ENCODE results near the gene BRME1. TPM values are rescaled to one million over a fixed set of nuclear protein-coding genes. Genes with fewer than 3 reads are reported as not detected.

Gene BRME1
- total RNA-seq, 4 donors from 2014 or later = 1.9 to 2.4 (median 2.2) TPM; not detected in 1

- H3K4me3 ChIP-seq = no peak overlapping the region
- peaks cover 0 to 33% of the 10 kb centered on the region in 2 donors for H3K36me3 ChIP-seq
- H3K27me3 ChIP-seq = peaks cover 52% of the 10 kb centered on the region
- peaks cover 0 to 5% (median 0%) of the 10 kb centered on the region in 3 donors for H3K4me1 ChIP-seq
- TF ChIP-seq POLR2AphosphoS5 (IDR thresholded peaks at IDR 0.05) (no peak), EP300 (IDR thresholded peaks at IDR 0.05) (no peak), CTCF (IDR thresholded peaks at IDR 0.05) (no peak), POLR2A (IDR thresholded peaks at IDR 0.05) (no peak)
- ATAC-seq = no peak
- no CpG with 5 or more reads among the region's 42 CpGs for WGBS, 2 donors (ENCODE audit: low coverage in 1 of 2)
- H3K27ac ChIP-seq = no peak overlapping the region
- no peaks in the 10 kb centered on the region for H3K9me3 ChIP-seq
Observed at GRCh38 chr19:13932911-13933393, 27.0 kb upstream of the BRME1 start.

GRCh38 chr19:13932149-13932637 is 26.3 kb upstream of the BRME1 start:
- H3K4me1 ChIP-seq = no peaks in the 10 kb centered on the region
- no peak for ATAC-seq
- no peaks in the 10 kb centered on the region for H3K9me3 ChIP-seq
- H3K36me3 ChIP-seq = peaks cover 0 to 41% of the 10 kb centered on the region in 2 donors
- H3K27me3 ChIP-seq = peaks cover 44% of the 10 kb centered on the region
- no peak overlapping the region for H3K4me3 ChIP-seq
- TF ChIP-seq CTCF (IDR thresholded peaks at IDR 0.05) (no peak), POLR2A (IDR thresholded peaks at IDR 0.05) (no peak)
- H3K27ac ChIP-seq = no peak overlapping the region
- WGBS, 2 donors (ENCODE audit: low coverage in 1 of 2) = 94 to 100% methylated on average over 1 to 6 of the region's 6 CpGs

- H3K27ac ChIP-seq = no peak overlapping the region
- no peak for TF ChIP-seq POLR2A (IDR thresholded peaks at IDR 0.05)
- no peak for TF ChIP-seq EP300 (IDR thresholded peaks at IDR 0.05)
- TF ChIP-seq POLR2AphosphoS5 (IDR thresholded peaks at IDR 0.05) = no peak
- TF ChIP-seq CTCF (IDR thresholded peaks at IDR 0.05) = no peak
- peaks cover 0 to 47% of the 10 kb centered on the region in 2 donors for H3K36me3 ChIP-seq
- peaks cover 43% of the 10 kb centered on the region for H3K27me3 ChIP-seq
- no peak overlapping the region for H3K4me3 ChIP-seq
- no peak for ATAC-seq
- whole genome bisulfite sequencing, 2 donors (ENCODE audit: low coverage in 1 of 2) = no CpG with 5 or more reads among the region's 30 CpGs
- no peaks in the 10 kb centered on the region for H3K9me3 ChIP-seq
- no peaks in the 10 kb centered on the region for H3K4me1 ChIP-seq
Observed at GRCh38 chr19:13931391-13932148, 25.7 kb upstream of the BRME1 start.

GRCh38 chr19:13930402-13930801 is 24.5 kb upstream of the BRME1 start:
- ATAC-seq = no peak
- no peaks in the 10 kb centered on the region for H3K4me1 ChIP-seq
- peaks cover 32% of the 10 kb centered on the region for H3K27me3 ChIP-seq
- no peaks in the 10 kb centered on the region for H3K9me3 ChIP-seq
- TF ChIP-seq POLR2A (IDR thresholded peaks at IDR 0.05) (no peak), POLR2AphosphoS5 (IDR thresholded peaks at IDR 0.05) (no peak), EP300 (IDR thresholded peaks at IDR 0.05) (no peak), CTCF (IDR thresholded peaks at IDR 0.05) (no peak)
- H3K27ac ChIP-seq = no peak overlapping the region
- H3K4me3 ChIP-seq = no peak overlapping the region
- WGBS, 2 donors (ENCODE audit: low coverage in 1 of 2) = no CpG with 5 or more reads among the region's 17 CpGs
- H3K36me3 ChIP-seq = peaks cover 0 to 56% of the 10 kb centered on the region in 2 donors

GRCh38 chr19:13929956-13930355 is 24.0 kb upstream of the BRME1 start:
- no CpG with 5 or more reads among the region's 17 CpGs for WGBS, 2 donors (ENCODE audit: low coverage in 1 of 2)
- Histone ChIP-seq H3K27ac (no peak overlapping the region), H3K9me3 (no peaks in the 10 kb centered on the region), H3K27me3 (peaks cover 27% of the 10 kb centered on the region), H3K4me1 (no peaks in the 10 kb centered on the region), H3K4me3 (no peak overlapping the region), H3K36me3 (peaks cover 0 to 61% of the 10 kb centered on the region in 2 donors)
- no peak for ATAC-seq
- TF ChIP-seq EP300 (IDR thresholded peaks at IDR 0.05) = no peak
- no peak for TF ChIP-seq POLR2A (IDR thresholded peaks at IDR 0.05)
- no peak for TF ChIP-seq CTCF (IDR thresholded peaks at IDR 0.05)
- TF ChIP-seq POLR2AphosphoS5 (IDR thresholded peaks at IDR 0.05) = no peak
